ENCODE results near the gene OPA1. TPM values are rescaled to one million over a fixed set of nuclear protein-coding genes. Genes with fewer than 3 reads are reported as not detected.

OPA1 gene
- total and polyA plus RNA-seq, 2 experiments from 2014 or later = 29.0 to 42.2 TPM

DNA sequence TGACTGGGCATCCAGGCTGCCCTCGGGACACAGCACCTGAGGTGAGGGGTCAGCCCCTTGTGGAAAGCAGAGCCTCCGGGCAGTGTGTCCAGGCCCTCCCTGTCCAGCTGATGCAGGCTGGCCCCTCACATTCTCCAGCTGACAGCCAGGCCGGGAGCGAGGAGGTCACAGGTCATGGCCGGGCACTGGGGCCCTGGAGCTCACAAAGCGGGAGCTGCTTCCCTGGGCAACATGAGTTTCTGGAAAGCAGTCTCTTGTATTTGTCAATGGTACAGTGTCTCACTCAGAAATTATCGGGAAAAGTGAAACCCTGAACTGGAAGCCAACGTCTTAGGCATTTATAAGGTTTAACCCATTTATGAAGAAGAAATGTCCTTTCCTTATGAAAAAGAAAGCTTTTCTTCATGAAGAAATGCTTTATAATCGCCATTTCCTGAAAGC is 118.5 kb downstream of the OPA1 start:
- Histone ChIP-seq H3K79me2 (ENCODE audit: insufficient read depth) (no peaks in the 10 kb centered on the region), H3K9ac (no peak overlapping the region), H3K4me3 (no peak overlapping the region), H4K20me1 (ENCODE audit: insufficient read depth) (no peaks in the 10 kb centered on the region), H3K9me3 (ENCODE audit: low read depth) (no peaks in the 10 kb centered on the region), H3K4me2 (ENCODE audit: unreplicated experiment) (no peak overlapping the region), H3K36me3 (ENCODE audit: low read depth) (no peaks in the 10 kb centered on the region), H3K9me2 (ENCODE audit: insufficient read depth) (no peaks in the 10 kb centered on the region), H2AFZ (no peak overlapping the region), H3K27me3 (replicated peaks; ENCODE audit: insufficient read depth) (no peaks in the 10 kb centered on the region), H3K27ac (no peak overlapping the region), H3F3A (ENCODE audit: insufficient read depth) (no peaks in the 10 kb centered on the region), H3K4me1 (ENCODE audit: insufficient read depth) (no peaks in the 10 kb centered on the region)
- TF ChIP-seq EZH2 (IDR thresholded peaks at IDR 0.05; ENCODE audit: insufficient read depth, poor library complexity, severe bottlenecking) (no peak), EZH2phosphoT487 (IDR thresholded peaks at IDR 0.05; ENCODE audit: insufficient read depth, low read depth) (no peak)
- no peak for DNase-seq
- 60 to 62% methylated on average over 9 of the region's 9 CpGs for WGBS, 2 experiments (ENCODE audit: low coverage in 1 of 2, low lambda C conversion rate in 2 of 2, missing lambda C conversion rate in 2 of 2)
- in situ Hi-C loops (cut with MboI) = no loop called here

DNA sequence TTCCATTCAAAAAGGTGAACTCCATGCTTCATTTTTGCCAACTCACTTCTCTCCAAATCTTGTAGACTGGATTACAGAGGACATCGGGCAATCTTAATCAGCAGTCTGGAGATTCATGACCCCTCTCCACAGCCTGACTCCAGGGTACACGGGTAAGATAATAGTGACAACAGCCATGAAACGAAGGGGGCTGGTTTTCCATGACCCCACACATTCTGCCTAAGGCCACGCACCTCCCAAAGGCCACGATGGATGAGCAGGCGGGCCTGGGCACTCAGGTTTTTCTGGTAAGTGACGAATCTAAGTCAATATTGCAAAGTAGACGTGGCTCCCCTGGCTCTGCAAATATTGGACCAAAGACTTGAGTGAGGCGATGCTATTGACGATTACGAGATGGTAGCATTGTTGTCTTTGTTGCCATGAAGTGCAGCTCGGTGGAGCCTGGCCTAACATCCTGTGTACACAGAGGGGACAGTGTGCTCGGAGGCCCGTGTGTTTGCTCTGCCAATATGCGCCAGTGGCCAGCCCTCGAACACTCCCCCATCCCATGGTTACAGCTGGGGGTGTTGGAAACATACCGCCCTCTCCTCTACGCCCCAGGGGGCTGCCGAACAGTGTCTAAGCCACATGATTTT is 119.1 kb downstream of the OPA1 start:
- Histone ChIP-seq H3K9me3 (ENCODE audit: low read depth) (no peaks in the 10 kb centered on the region), H3K4me2 (ENCODE audit: unreplicated experiment) (no peak overlapping the region), H3K9ac (no peak overlapping the region), H3K4me3 (no peak overlapping the region), H3K9me2 (ENCODE audit: insufficient read depth) (no peaks in the 10 kb centered on the region), H3F3A (ENCODE audit: insufficient read depth) (no peaks in the 10 kb centered on the region), H3K36me3 (ENCODE audit: low read depth) (no peaks in the 10 kb centered on the region), H3K4me1 (ENCODE audit: insufficient read depth) (no peaks in the 10 kb centered on the region), H2AFZ (no peak overlapping the region), H3K79me2 (ENCODE audit: insufficient read depth) (no peaks in the 10 kb centered on the region), H3K27me3 (replicated peaks; ENCODE audit: insufficient read depth) (no peaks in the 10 kb centered on the region), H3K27ac (no peak overlapping the region), H4K20me1 (ENCODE audit: insufficient read depth) (no peaks in the 10 kb centered on the region)
- in situ Hi-C loops (cut with MboI) = no loop called here
- WGBS, 2 experiments (ENCODE audit: low coverage in 1 of 2, low lambda C conversion rate in 2 of 2, missing lambda C conversion rate in 2 of 2) = 79 to 80% methylated on average over 19 of the region's 19 CpGs
- TF ChIP-seq EZH2 (IDR thresholded peaks at IDR 0.05; ENCODE audit: insufficient read depth, poor library complexity, severe bottlenecking) (no peak), EZH2phosphoT487 (IDR thresholded peaks at IDR 0.05; ENCODE audit: insufficient read depth, low read depth) (no peak)
- no peak for DNase-seq

DNA sequence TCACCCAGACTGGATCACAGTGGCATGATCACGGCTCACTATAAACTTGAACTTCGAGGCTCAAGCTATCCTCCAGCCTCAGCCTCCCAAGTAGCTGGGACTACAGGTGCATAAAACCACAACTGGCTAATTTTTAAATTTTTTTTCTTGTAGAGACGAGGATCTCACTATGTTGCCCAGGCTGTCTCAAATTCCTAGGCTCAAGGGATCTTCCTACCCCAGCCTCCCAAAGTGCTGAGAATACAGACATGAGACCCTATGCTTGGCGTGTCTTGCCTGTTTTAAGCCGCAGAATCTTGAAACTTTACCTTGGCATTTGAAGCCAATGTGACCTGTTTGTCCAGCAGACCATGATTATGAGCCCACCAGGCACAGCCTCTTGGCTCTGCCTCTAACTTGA is 119.9 kb downstream of the OPA1 start:
- Histone ChIP-seq H3F3A (ENCODE audit: insufficient read depth) (no peaks in the 10 kb centered on the region), H3K4me1 (ENCODE audit: insufficient read depth) (no peaks in the 10 kb centered on the region), H3K36me3 (ENCODE audit: low read depth) (no peaks in the 10 kb centered on the region), H3K27ac (no peak overlapping the region), H3K79me2 (ENCODE audit: insufficient read depth) (no peaks in the 10 kb centered on the region), H3K9me2 (ENCODE audit: insufficient read depth) (no peaks in the 10 kb centered on the region), H3K9me3 (ENCODE audit: low read depth) (no peaks in the 10 kb centered on the region), H2AFZ (no peak overlapping the region), H3K27me3 (replicated peaks; ENCODE audit: insufficient read depth) (no peaks in the 10 kb centered on the region), H3K4me2 (ENCODE audit: unreplicated experiment) (no peak overlapping the region), H3K9ac (no peak overlapping the region), H4K20me1 (ENCODE audit: insufficient read depth) (no peaks in the 10 kb centered on the region), H3K4me3 (no peak overlapping the region)
- in situ Hi-C loops (cut with MboI) = no loop called here
- WGBS, 2 experiments (ENCODE audit: low coverage in 1 of 2, low lambda C conversion rate in 2 of 2, missing lambda C conversion rate in 2 of 2) = 67 to 77% methylated on average over 5 of the region's 5 CpGs
- TF ChIP-seq EZH2 (IDR thresholded peaks at IDR 0.05; ENCODE audit: insufficient read depth, poor library complexity, severe bottlenecking) (no peak), EZH2phosphoT487 (IDR thresholded peaks at IDR 0.05; ENCODE audit: insufficient read depth, low read depth) (no peak)
- no peak for DNase-seq

DNA sequence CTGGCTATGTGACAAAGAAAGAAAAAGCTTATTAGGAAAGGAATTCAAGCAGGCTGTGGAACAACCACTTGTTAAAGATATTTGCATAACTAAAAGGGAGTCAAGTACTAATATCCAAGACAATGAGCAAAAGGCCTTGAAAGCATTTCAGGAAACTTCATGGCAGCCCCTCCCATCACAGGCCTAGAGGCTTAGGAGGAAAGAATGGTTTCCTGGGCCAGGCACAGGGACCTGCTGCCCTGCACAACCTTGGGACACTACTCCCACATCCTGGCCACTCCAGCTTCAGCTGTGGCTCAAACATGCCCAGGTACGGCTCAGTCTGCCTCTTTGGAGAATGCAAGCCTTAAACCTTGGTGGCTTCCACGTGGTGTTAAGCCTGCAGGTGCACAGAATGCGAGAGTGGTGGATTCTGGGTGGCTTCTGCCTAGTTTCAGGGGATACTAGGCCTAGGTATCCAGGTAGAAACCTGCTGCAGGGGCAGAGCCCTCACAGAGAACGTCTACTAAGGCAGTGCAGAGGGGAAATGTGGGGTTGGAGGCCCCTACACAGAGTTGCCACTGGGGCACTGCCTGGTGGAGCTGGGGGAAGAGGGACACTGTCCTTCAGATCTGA is 121.6 kb downstream of the OPA1 start:
- no peaks in the 10 kb centered on the region for H3F3A ChIP-seq (ENCODE audit: insufficient read depth)
- no peak overlapping the region for H3K27ac ChIP-seq
- WGBS, 2 experiments (ENCODE audit: low coverage in 1 of 2, low lambda C conversion rate in 2 of 2, missing lambda C conversion rate in 2 of 2) = 28 to 29% methylated on average over 4 of the region's 4 CpGs
- no peaks in the 10 kb centered on the region for H3K27me3 ChIP-seq (replicated peaks; ENCODE audit: insufficient read depth)
- no peak overlapping the region for H3K4me2 ChIP-seq (ENCODE audit: unreplicated experiment)
- DNase-seq = no peak
- no peak for TF ChIP-seq EZH2 (IDR thresholded peaks at IDR 0.05; ENCODE audit: insufficient read depth, poor library complexity, severe bottlenecking)
- TF ChIP-seq EZH2phosphoT487 (IDR thresholded peaks at IDR 0.05; ENCODE audit: insufficient read depth, low read depth) = no peak
- H3K4me1 ChIP-seq (ENCODE audit: insufficient read depth) = no peaks in the 10 kb centered on the region
- in situ Hi-C loops (cut with MboI) = no loop called here
- H3K4me3 ChIP-seq = no peak overlapping the region
- H3K36me3 ChIP-seq (ENCODE audit: low read depth) = no peaks in the 10 kb centered on the region
- H2AFZ ChIP-seq = no peak overlapping the region
- H3K9me3 ChIP-seq (ENCODE audit: low read depth) = no peaks in the 10 kb centered on the region
- no peak overlapping the region for H3K9ac ChIP-seq
- H3K9me2 ChIP-seq (ENCODE audit: insufficient read depth) = no peaks in the 10 kb centered on the region
- H3K79me2 ChIP-seq (ENCODE audit: insufficient read depth) = no peaks in the 10 kb centered on the region
- no peaks in the 10 kb centered on the region for H4K20me1 ChIP-seq (ENCODE audit: insufficient read depth)
